Gastroesophageal sphincter (tissue), 4 donors: ENCODE measurements around the gene CECR2. TPM values are rescaled to one million over a fixed set of nuclear protein-coding genes. Genes with fewer than 3 reads are reported as not detected.

ENCODE experiments used
- ATAC-seq: fragments of 150-250 bp; one replicate; pipeline ENCODE4 v1.9.1; 2016; ENCODE audit warnings: mild to moderate bottlenecking, moderate library complexity
- H3K27ac ChIP-seq, 4 donors: fragments of 200-600 bp; sonication (generic) in 3 of 4; 1 replicate in 3 of 4; 2 replicates in 1 of 4; pipeline ENCODE4 v1.5.1; 2016 to 2019
- H3K27me3 ChIP-seq: fragments of 200-600 bp; sonication (generic); one replicate; pipeline ENCODE4 v1.5.1; 2019
- H3K36me3 ChIP-seq, 2 donors: fragments of 200-600 bp; sonication (generic); one replicate each; pipeline ENCODE4 v1.5.1; 2019; ENCODE audit warnings: control low read depth in 1 of 2
- H3K4me1 ChIP-seq, 3 donors: fragments of 200-600 bp; sonication (generic); 1 replicate in 2 of 3; 2 replicates in 1 of 3; pipeline ENCODE4 v1.5.1; 2016 to 2019; ENCODE audit warnings: control low read depth in 2 of 3
- H3K4me3 ChIP-seq, 2 donors: fragments of 200-600 bp; sonication (generic); one replicate each; pipeline ENCODE4 v1.5.1; 2019; ENCODE audit warnings: mild to moderate bottlenecking in 1 of 2, moderate library complexity in 1 of 2
- H3K9me3 ChIP-seq, 3 donors: fragments of 200-600 bp; sonication (generic); one replicate each; pipeline ENCODE4 v1.5.1; 2017 to 2019; ENCODE audit warnings: control low read depth in 2 of 3
- CTCF ChIP-seq, 4 experiments: fragments of 200-600 bp in 2 of 4; fragments of 450-650 bp in 2 of 4; sonication (generic) in 1 of 4; IDR thresholded peaks; one replicate each; pipeline ENCODE4 v1.5.1; 2017 to 2019; ENCODE audit warnings: antibody characterized with exemption in 4 of 4, mild to moderate bottlenecking in 2 of 4, moderate library complexity in 2 of 4
- EP300 ChIP-seq: sonication (generic); formaldehyde crosslinking; IDR thresholded peaks from one replicate; pipeline ENCODE4 v1.6.1; 2017; ENCODE audit warnings: antibody characterized with exemption, mild to moderate bottlenecking
- POLR2A ChIP-seq, 2 donors: fragments of 450-650 bp; IDR thresholded peaks; one replicate each; pipeline ENCODE4 v1.6.1; 2017; ENCODE audit warnings: antibody characterized with exemption in 2 of 2, mild to moderate bottlenecking in 2 of 2, moderate library complexity in 1 of 2
- POLR2AphosphoS5 ChIP-seq: sonication (generic); formaldehyde crosslinking; IDR thresholded peaks from one replicate; pipeline ENCODE4 v1.6.1; 2017; ENCODE audit warnings: antibody characterized with exemption
- WGBS, 2 donors: methylation state at CpG; one replicate each; pipeline ENCODE4 v1.1.5; 2018; ENCODE audit warnings: low coverage in 1 of 2; 5-methylcytosine and 5-hydroxymethylcytosine counted together
- total RNA-seq, 4 donors: library from RNA; depleted of rRNA; stranded (reverse); fragments of >200 nt; gene quantifications; one replicate each; pipeline ENCODE4 v1.1.0, GENCODE V29; 2016

CECR2 gene
- total RNA-seq, 4 donors from 2014 or later: 0.72 to 1.7 (median 1.2) TPM

GRCh38 chr22:17549183-17549582, 179.9 kb downstream of the CECR2 start:
- Histone ChIP-seq H3K27me3 (no peaks in the 10 kb centered on the region), H3K4me1 (no peaks in the 10 kb centered on the region), H3K27ac (no peak overlapping the region), H3K36me3 (peaks cover 0 to 37% of the 10 kb centered on the region in 2 donors), H3K4me3 (no peak overlapping the region), H3K9me3 (no peaks in the 10 kb centered on the region)
- no peak for TF ChIP-seq CTCF (IDR thresholded peaks at IDR 0.05)
- no peak for TF ChIP-seq POLR2AphosphoS5
- TF ChIP-seq EP300: no peak
- no peak for TF ChIP-seq POLR2A (IDR thresholded peaks at IDR 0.05)
- no peak for ATAC-seq
- 90% methylated on average over 4 of the region's 10 CpGs; no CpG with 5 or more reads in 1 of the 2 donors for WGBS, 2 donors

- Histone ChIP-seq H3K36me3 (peaks cover 0 to 37% of the 10 kb centered on the region in 2 donors), H3K27ac (no peak overlapping the region), H3K4me1 (no peaks in the 10 kb centered on the region), H3K27me3 (no peaks in the 10 kb centered on the region), H3K4me3 (no peak overlapping the region), H3K9me3 (no peaks in the 10 kb centered on the region)
- no peak for ATAC-seq
- WGBS, 2 donors: 79 to 87% methylated on average over 3 to 5 of the region's 5 CpGs
- TF ChIP-seq CTCF (IDR thresholded peaks at IDR 0.05): no peak
- TF ChIP-seq POLR2AphosphoS5: no peak
- no peak for TF ChIP-seq POLR2A (IDR thresholded peaks at IDR 0.05)
- TF ChIP-seq EP300: no peak
These were observed 180.4 kb downstream of the CECR2 start for GRCh38 chr22:17549655-17550054.

DNA sequence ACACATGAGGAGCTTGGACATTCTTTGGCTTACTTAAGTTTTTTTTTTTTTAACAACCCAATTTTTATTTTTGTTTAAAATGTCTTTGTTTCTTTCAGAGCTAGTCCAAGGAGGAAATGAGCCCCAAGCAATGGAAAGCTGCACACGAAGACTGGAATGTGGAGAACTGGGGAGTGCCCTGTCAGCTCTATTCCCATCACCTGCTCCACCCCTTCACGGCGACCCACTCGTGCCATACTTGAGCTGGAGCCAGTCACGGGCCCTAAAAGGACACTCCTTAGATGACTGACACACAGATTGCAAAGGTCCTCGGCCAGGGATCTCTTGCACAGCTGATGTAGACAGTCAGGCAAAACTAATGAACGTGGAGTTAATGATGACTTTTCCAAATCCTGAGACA, 183.5 kb downstream of the CECR2 start:
- no peak for ATAC-seq
- 45 to 86% methylated on average over 2 of the region's 7 CpGs for WGBS, 2 donors
- TF ChIP-seq POLR2A (IDR thresholded peaks at IDR 0.05) (no peak), EP300 (no peak), POLR2AphosphoS5 (no peak), CTCF (IDR thresholded peaks at IDR 0.05) (no peak)

DNA sequence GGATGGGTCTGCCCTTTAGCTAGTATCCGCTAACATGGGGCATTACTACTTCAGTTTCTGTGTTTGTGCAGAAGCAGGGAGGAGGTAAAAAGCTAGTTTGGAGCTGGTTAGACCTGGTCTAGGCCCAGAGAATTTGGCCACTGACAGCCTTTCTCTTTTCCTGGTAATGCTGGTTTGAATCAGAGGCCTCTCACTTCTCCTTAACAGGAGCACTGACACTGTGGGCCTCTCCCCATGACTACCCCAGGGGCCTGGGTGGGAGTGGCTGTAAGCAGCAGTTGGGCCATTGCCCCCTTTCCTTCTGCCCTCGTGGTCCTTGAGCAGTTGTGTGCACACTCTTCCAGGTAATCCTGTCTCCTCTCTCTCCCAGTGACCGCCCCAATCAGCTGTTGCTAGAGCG, 185.6 kb downstream of the CECR2 start:
- 71 to 89% methylated on average over 3 to 4 of the region's 4 CpGs for WGBS, 2 donors

More for the DNA sequence above, 183.5 kb downstream of the CECR2 start:
- peaks cover 0 to 37% of the 10 kb centered on the region in 2 donors for H3K36me3 ChIP-seq
- H3K4me3 ChIP-seq: no peak overlapping the region
- peaks cover 0 to 3% (median 0%) of the 10 kb centered on the region in 3 donors for H3K4me1 ChIP-seq
- H3K27ac ChIP-seq: no peak overlapping the region
- H3K27me3 ChIP-seq: no peaks in the 10 kb centered on the region
- H3K9me3 ChIP-seq: no peaks in the 10 kb centered on the region

More for the DNA sequence above, 185.6 kb downstream of the CECR2 start:
- no peak for ATAC-seq
- no peak overlapping the region for H3K27ac ChIP-seq
- H3K27me3 ChIP-seq: no peaks in the 10 kb centered on the region
- H3K36me3 ChIP-seq: peaks cover 0 to 18% of the 10 kb centered on the region in 2 donors
- no peak for TF ChIP-seq EP300
- TF ChIP-seq POLR2AphosphoS5: no peak
- TF ChIP-seq CTCF (IDR thresholded peaks at IDR 0.05): no peak
- no peak for TF ChIP-seq POLR2A (IDR thresholded peaks at IDR 0.05)
- H3K9me3 ChIP-seq: no peaks in the 10 kb centered on the region
- no peak overlapping the region for H3K4me3 ChIP-seq
- H3K4me1 ChIP-seq: peaks cover 0 to 15% (median 0%) of the 10 kb centered on the region in 3 donors
